RWPE1 (cell line): ENCODE data around the gene S100A12.
A peak's percentile ranks its signal among the peaks of the same experiment; 100 is the strongest.

ENCODE experiments used
- CTCF ChIA-PET: fragments of 350-600 bp; sonication (Branson Sonifier 250); formaldehyde crosslinking; extraction: SDS; loops from one replicate; lab custom pipeline; 2021; lab: Yijun Ruan, JAX
- POLR2A ChIA-PET: fragments of 400-600 bp; formaldehyde crosslinking; extraction: SDS; loops from one replicate; lab custom pipeline; 2020; ENCODE audit warnings: antibody characterized with exemption; ENCODE audit not compliant: low non-redundant PET; lab: Yijun Ruan, JAX
- DNase-seq: peaks from one replicate; pipeline ENCODE4 v3.0.0; 2012; ENCODE audit warnings: low spot score
- H3K27ac ChIP-seq: fragments of 450-650 bp; 2 replicates; pipeline ENCODE4 v1.5.1; 2017
- TF ChIP-seq, protein P1 (sequence below): fragments of 450-650 bp; conservative IDR thresholded peaks from 2 replicates; pipeline ENCODE4 v1.5.1; 2017; ENCODE audit warnings: low read depth, mild to moderate bottlenecking

Gene S100A12

DNA sequence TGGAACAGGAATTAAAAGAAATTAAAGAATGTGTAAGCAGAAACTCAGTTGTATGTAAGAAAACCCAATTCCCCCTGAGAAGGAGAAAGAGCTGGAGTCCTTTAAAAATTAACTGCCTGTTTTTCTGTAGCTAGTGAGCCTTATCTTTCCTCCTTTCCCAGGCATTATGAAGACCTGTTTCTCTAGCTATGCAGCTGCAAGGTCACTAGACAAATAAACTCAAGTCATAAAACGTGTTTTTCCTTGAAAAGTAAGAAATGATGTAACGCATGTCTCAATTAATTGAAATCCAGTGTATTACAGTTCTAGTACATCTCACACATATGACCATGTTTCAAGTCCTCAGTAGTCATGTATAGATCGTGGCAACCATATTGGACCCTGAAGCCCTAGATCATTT lies 5.3 kb downstream of the S100A12 start:
- DNase-seq = no peak
- TF ChIP-seq, protein P1, sequence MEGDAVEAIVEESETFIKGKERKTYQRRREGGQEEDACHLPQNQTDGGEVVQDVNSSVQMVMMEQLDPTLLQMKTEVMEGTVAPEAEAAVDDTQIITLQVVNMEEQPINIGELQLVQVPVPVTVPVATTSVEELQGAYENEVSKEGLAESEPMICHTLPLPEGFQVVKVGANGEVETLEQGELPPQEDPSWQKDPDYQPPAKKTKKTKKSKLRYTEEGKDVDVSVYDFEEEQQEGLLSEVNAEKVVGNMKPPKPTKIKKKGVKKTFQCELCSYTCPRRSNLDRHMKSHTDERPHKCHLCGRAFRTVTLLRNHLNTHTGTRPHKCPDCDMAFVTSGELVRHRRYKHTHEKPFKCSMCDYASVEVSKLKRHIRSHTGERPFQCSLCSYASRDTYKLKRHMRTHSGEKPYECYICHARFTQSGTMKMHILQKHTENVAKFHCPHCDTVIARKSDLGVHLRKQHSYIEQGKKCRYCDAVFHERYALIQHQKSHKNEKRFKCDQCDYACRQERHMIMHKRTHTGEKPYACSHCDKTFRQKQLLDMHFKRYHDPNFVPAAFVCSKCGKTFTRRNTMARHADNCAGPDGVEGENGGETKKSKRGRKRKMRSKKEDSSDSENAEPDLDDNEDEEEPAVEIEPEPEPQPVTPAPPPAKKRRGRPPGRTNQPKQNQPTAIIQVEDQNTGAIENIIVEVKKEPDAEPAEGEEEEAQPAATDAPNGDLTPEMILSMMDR = no peak
- H3K27ac ChIP-seq = no peak overlapping the region
- POLR2A ChIA-PET = no interaction called here
- CTCF ChIA-PET = no interaction called here

DNA sequence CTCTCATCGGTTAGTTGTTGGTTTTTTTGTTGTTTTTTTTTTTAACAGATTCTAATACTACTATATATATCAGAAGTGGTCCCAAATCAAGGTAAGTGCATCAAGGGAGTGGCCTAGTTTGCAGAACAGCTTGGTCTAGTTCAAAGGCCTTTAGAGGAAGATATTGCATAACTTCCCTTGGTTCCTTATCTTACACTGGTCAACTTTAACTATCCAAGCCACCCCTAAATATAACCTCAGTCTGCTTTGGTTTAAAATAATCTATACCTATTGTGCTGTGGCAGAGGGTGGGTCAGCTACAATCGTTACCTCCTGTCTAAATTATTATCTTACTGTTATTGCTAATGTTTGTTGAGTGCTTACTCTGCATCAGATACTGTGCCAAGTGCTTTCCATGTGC lies 6.9 kb downstream of the S100A12 start:
- ChIA-PET POLR2A (no interaction called here), CTCF (interaction anchor here (0.6 kb wide), 2 partner anchors 127 to 272 kb away, joined by 3 to 4 read pairs; no protein-coding TSS in a partner anchor)
- H3K27ac ChIP-seq = no peak overlapping the region
- TF ChIP-seq, protein P1 = no peak
- no peak for DNase-seq

DNA sequence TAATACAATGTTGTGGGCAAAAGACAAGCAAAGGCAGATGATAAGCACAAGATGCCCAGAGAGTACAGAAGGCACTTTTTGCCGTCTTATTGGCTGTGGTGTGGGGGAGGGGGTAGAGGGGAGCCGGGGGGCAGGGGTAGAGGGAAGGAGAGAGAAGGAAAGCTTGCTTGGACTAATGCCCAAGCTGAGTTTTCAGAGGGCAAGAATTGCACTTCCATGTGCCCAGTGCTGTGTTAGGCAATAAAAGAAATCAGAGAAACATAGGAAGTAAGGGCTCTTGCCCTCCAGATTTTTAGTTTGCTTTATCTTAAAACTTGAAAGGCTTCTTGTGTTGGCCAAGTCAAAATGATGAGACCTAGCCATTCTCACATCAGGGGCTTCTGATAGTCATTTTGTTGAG lies 8.3 kb downstream of the S100A12 start:
- TF ChIP-seq, protein P1 = no peak
- no peak for DNase-seq
- CTCF ChIA-PET = interaction anchor here (0.7 kb wide), 1 partner anchor 12 kb away, joined by 3 read pairs; no protein-coding TSS in a partner anchor
- POLR2A ChIA-PET = no interaction called here
- H3K27ac ChIP-seq = no peak overlapping the region

DNA sequence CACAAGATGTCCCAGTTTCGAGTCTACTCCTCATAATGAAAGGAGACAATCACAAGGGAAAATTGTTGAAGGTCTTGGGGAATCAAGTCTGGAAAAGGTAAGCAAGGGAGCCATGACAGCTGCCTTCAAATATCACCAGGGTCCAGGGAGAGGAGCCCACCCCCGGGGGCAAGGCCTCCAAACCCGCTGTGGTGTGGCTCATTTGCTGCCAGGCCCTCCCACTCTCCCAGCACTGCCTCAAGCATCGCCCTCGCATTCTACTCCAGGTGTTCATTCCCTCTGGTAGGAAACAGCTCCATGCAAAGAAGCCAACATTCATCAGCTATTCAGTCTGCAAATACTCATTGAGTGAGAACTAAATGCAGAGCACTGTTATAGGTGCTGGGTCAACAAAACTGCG lies 9.2 kb downstream of the S100A12 start:
- no peak overlapping the region for H3K27ac ChIP-seq
- ChIA-PET CTCF (no interaction called here), POLR2A (no interaction called here)
- TF ChIP-seq, protein P1 = no peak
- DNase-seq = no peak

DNA sequence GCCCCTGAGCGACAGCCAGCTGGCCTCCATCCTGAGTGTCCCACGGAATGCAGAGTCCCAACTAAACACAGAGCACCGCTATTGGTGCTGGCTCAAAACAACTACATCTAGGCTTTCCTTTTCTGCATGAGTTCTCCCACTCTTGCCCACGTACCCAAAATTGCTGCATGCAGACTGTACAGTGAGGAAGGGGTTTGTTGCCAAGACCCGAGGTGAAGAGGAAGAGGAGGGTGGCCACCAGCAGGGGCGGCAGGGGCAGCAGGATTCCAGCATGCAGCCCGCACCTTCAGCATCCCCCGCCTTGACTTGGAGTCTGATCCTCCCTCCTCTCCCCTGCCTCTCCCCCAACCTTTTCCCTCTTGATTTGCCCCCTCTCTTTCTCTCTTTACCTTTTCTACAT lies 9.7 kb downstream of the S100A12 start:
- TF ChIP-seq, protein P1 = no peak
- CTCF ChIA-PET = interaction anchor here (1.0 to 1.4 kb wide), 2 partner anchors 11 to 129 kb away, joined by 3 read pairs; no protein-coding TSS in a partner anchor
- no peak for DNase-seq
- POLR2A ChIA-PET = no interaction called here
- peak overlapping the region; percentile 75 for H3K27ac ChIP-seq

DNA sequence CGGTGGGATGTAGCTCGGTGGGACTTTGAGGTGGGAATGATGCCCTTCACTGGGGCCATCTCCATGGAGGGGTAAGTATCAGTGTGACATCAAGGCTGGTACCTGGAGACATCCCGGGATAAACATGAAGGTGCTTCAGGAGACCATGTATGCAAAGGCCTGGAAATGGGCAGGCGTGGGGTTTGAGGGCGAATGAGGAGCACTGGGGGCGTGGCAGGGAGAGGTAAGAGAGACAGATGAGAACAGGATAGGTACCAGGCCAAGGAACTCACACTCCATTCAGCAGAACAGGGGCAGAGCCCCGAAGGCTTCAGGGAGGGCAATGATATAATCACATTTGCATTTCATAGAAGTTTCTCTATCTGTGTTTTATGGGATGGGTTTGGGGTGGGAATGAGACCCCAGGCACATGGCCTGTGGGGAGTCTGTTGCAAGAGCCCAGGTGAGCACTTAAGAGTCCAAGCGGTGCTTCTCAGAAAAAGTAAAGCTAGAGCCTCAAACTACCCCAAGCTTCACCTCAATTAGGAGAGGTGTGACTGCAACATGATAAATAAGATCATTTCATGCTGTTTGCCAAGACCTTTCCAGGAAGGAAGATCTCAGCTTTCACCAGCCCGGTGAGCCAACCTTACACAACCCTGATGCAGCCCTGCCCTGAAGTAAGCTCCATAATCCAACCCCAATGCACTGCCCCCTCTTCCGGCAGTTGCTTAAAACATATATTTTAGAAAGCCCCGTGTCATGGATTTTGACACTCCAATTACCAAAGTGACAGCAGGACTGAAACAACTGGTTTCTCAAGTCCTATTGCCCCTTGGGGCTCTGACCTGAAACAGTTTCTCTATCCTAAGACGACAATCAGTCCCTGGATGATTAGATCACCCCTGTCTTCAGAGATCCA lies 10.4 kb downstream of the S100A12 start:
- CTCF ChIA-PET = interaction anchor here (1.0 to 1.4 kb wide), 2 partner anchors 10 to 129 kb away, joined by 3 read pairs; no protein-coding TSS in a partner anchor
- peak overlapping the region; percentile 75 for H3K27ac ChIP-seq
- peak; percentile 48 for DNase-seq
- TF ChIP-seq, protein P1 = no peak
- POLR2A ChIA-PET = interaction anchor here (0.6 to 1.0 kb wide), 2 partner anchors 11 to 1413 kb away, joined by 4 to 9 read pairs; partner anchors contain the start of gene S100A12
